GM21825 (cell line): ENCODE data around the gene DNASE1L2.

Experiments used
- ATAC-seq: cut with Tn5 transposase; IDR thresholded peaks from one replicate; pipeline ENCODE4 v1.9.1; 2021; ENCODE audit warnings: mild to moderate bottlenecking, moderate library complexity; ENCODE audit not compliant: unreplicated experiment

The DNASE1L2 gene

GRCh38 chr16:2284001-2284770, 47.9 kb downstream of the DNASE1L2 start:
- ATAC-seq = no peak

GRCh38 chr16:2284797-2285576, 48.7 kb downstream of the DNASE1L2 start:
- no peak for ATAC-seq

GRCh38 chr16:2285731-2286191, 49.5 kb downstream of the DNASE1L2 start:
- ATAC-seq = no peak

- ATAC-seq = no peak
Observed at GRCh38 chr16:2286550-2286949, 50.3 kb downstream of the DNASE1L2 start.

GRCh38 chr16:2287916-2288547, 51.8 kb downstream of the DNASE1L2 start:
- no peak for ATAC-seq
